ENCODE measurements around the gene MTX3. TPM values are rescaled to one million over a fixed set of nuclear protein-coding genes. Genes with fewer than 3 reads are reported as not detected.

The MTX3 gene
- total and polyA plus RNA-seq, 10 of the 15 experiments (the other 5 are each of a cell fraction or from before 2014, with no cell fraction given), result 1.8 to 18.9 (median 9.3) TPM

DNA sequence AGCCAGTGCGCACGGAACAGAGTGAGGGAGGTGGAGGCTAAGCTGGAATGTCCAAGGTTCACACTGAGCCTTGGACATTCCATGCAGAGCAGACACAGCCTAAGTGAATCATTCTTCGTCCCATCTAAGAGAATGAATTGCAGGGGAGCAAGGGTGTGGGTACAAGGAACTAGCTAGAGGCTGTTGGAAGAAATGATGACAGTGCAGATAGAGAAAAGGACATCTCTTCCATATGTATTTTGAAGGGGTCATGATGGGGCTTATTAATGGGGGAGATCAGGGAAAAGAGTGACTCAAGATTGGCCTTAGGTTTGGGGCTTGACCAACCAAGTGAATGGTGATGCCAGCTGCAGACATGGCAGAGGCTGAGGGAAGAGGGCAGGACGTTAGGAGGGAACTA is 59.2 kb downstream of the MTX3 start:
- SMC1A ChIA-PET (ENCODE audit: uncharacterized antibody, unreplicated experiment), result no interaction called here
- FAIRE-seq, result no peak

GRCh38 chr5:79931409-79931808 is 59.7 kb downstream of the MTX3 start:
- H3K4me1 ChIP-seq (ENCODE audit: control insufficient read depth, insufficient read depth, low read length), result no peaks in the 10 kb centered on the region
- no peaks in the 10 kb centered on the region for H3K9me3 ChIP-seq (replicated peaks; ENCODE audit: control insufficient read depth, insufficient read depth, low read length)
- H3K27ac ChIP-seq (ENCODE audit: control insufficient read depth, insufficient read depth), result no peak overlapping the region
- ChIA-PET POLR2A (no interaction called here), SMC1A (ENCODE audit: uncharacterized antibody, unreplicated experiment) (no interaction called here), RAD21 (ENCODE audit: unreplicated experiment) (no interaction called here), CTCF (no interaction called here)
- no peak overlapping the region for H3K9ac ChIP-seq (ENCODE audit: control insufficient read depth, insufficient read depth, low read length)
- intact Hi-C loops (cut with micrococcal nuclease; ENCODE audit: unreplicated experiment), result no loop called here
- DNase-seq (ENCODE audit: low read depth, low spot score) (no peak), FAIRE-seq (no peak), ATAC-seq (no peak)
- no peak for TF ChIP-seq LARP7 (IDR thresholded peaks at IDR 0.05)
- TF ChIP-seq SPI1 (IDR thresholded peaks at IDR 0.05; ENCODE audit: borderline replicate concordance, insufficient read depth, low read depth, low read length), result no peak
- no peak for TF ChIP-seq NFYB (IDR thresholded peaks at IDR 0.05; ENCODE audit: insufficient read depth, low read depth, low read length)
- no peak for TF ChIP-seq FOXK2 (IDR thresholded peaks at IDR 0.05)
- no peak for TF ChIP-seq STAT3 (IDR thresholded peaks at IDR 0.05; ENCODE audit: low read depth, low read length)
- TF ChIP-seq DPF2 (IDR thresholded peaks at IDR 0.05), result no peak
- TF ChIP-seq JUND (IDR thresholded peaks at IDR 0.05; ENCODE audit: low read depth, low read length), result no peak
- no peak for TF ChIP-seq CREM (IDR thresholded peaks at IDR 0.05; ENCODE audit: low read depth)
- TF ChIP-seq PML (IDR thresholded peaks at IDR 0.05; ENCODE audit: low read length), result no peak
- TF ChIP-seq YY1 (IDR thresholded peaks at IDR 0.05; ENCODE audit: low read depth, low read length), result no peak
- no peak overlapping the region for H3K4me3 ChIP-seq
- no peaks in the 10 kb centered on the region for H3K36me3 ChIP-seq (ENCODE audit: control insufficient read depth in 2 of 2, insufficient read depth in 2 of 2, low read length in 1 of 2)
- in situ Hi-C loops (cut with MboI), result no loop called here
- no peaks in the 10 kb centered on the region for H4K20me1 ChIP-seq (ENCODE audit: control insufficient read depth, insufficient read depth)
- no TSS peak for BruUV-seq (replicated peaks)
- H2AFZ ChIP-seq (ENCODE audit: control insufficient read depth, low read depth, low read length), result no peak overlapping the region
- no peaks in the 10 kb centered on the region for H3K79me2 ChIP-seq (ENCODE audit: control insufficient read depth, insufficient read depth, low read length)
- H3K4me2 ChIP-seq (ENCODE audit: control insufficient read depth, insufficient read depth), result no peak overlapping the region
- H3K27me3 ChIP-seq (replicated peaks in 1 of 2; ENCODE audit: control insufficient read depth in 2 of 2, insufficient read depth in 2 of 2, low read length in 1 of 2), result peaks cover 0 to 1% of the 10 kb centered on the region in 2 experiments; a peak in 1 of 4 replicates
- 82% methylated on average over 2 of the region's 2 CpGs for WGBS (ENCODE audit: insufficient coverage, insufficient replicate concordance, low lambda C conversion rate, missing lambda C conversion rate)

More for the DNA sequence above, 59.2 kb downstream of the MTX3 start:
- RAD21 ChIA-PET (ENCODE audit: unreplicated experiment), result interaction anchor here (0.6 kb wide), 1 partner anchor 514 kb away, joined by 3 read pairs; no protein-coding TSS in a partner anchor
- POLR2A ChIA-PET, result no interaction called here
- WGBS (ENCODE audit: insufficient coverage, insufficient replicate concordance, low lambda C conversion rate, missing lambda C conversion rate), result 47% methylated on average over 4 of the region's 4 CpGs
- Histone ChIP-seq H4K20me1 (ENCODE audit: control insufficient read depth, insufficient read depth) (no peaks in the 10 kb centered on the region), H3K4me3 (no peak overlapping the region), H3K27me3 (replicated peaks in 1 of 2; ENCODE audit: control insufficient read depth in 2 of 2, insufficient read depth in 2 of 2, low read length in 1 of 2) (no peaks in the 10 kb centered on the region), H3K4me1 (ENCODE audit: control insufficient read depth, insufficient read depth, low read length) (no peaks in the 10 kb centered on the region), H2AFZ (ENCODE audit: control insufficient read depth, low read depth, low read length) (no peak overlapping the region), H3K79me2 (ENCODE audit: control insufficient read depth, insufficient read depth, low read length) (no peaks in the 10 kb centered on the region), H3K9ac (ENCODE audit: control insufficient read depth, insufficient read depth, low read length) (no peak overlapping the region), H3K4me2 (ENCODE audit: control insufficient read depth, insufficient read depth) (no peak overlapping the region), H3K27ac (ENCODE audit: control insufficient read depth, insufficient read depth) (no peak overlapping the region), H3K9me3 (replicated peaks; ENCODE audit: control insufficient read depth, insufficient read depth, low read length) (no peaks in the 10 kb centered on the region), H3K36me3 (ENCODE audit: control insufficient read depth in 2 of 2, insufficient read depth in 2 of 2, low read length in 1 of 2) (no peaks in the 10 kb centered on the region)
- CTCF ChIA-PET, result interaction anchor here (0.7 kb wide), 1 partner anchor 152 kb away, joined by 3 read pairs; no protein-coding TSS in a partner anchor
- DNase-seq (ENCODE audit: low read depth, low spot score) (no peak), ATAC-seq (no peak)
- TF ChIP-seq YBX1 (IDR thresholded peaks at IDR 0.05) (no peak), HCFC1 (IDR thresholded peaks at IDR 0.05; ENCODE audit: low read length) (no peak), ELK1 (IDR thresholded peaks at IDR 0.05; ENCODE audit: low read depth, low read length) (no peak), KLF5 (IDR thresholded peaks at IDR 0.05; ENCODE audit: partially characterized antibody) (no peak)
- BruUV-seq (replicated peaks), result no TSS peak
- in situ Hi-C loops (cut with MboI) (no loop called here), intact Hi-C loops (cut with micrococcal nuclease; ENCODE audit: unreplicated experiment) (no loop called here)

All from GM12878 (cell line).